Middle frontal gyrus (tissue), 1 donor: Measurements from ENCODE around the gene UBA1.

Source experiments
- DNase-seq: peaks from one replicate; pipeline ENCODE4 v3.0.0-alpha.2; 2015; ENCODE audit warnings: low spot score; ENCODE audit errors: extremely low spot score

UBA1 gene

GRCh38 chrX:47193475-47194193, at the start of gene UBA1:
UBA1 (plus strand) TSS chrX:47193829; CDS start chrX:47198803, 4,974 bp downstream.
- DNase-seq, result peak; percentile 79

GRCh38 chrX:47143894-47144625, 49.6 kb upstream of the UBA1 start:
- no peak for DNase-seq

DNA sequence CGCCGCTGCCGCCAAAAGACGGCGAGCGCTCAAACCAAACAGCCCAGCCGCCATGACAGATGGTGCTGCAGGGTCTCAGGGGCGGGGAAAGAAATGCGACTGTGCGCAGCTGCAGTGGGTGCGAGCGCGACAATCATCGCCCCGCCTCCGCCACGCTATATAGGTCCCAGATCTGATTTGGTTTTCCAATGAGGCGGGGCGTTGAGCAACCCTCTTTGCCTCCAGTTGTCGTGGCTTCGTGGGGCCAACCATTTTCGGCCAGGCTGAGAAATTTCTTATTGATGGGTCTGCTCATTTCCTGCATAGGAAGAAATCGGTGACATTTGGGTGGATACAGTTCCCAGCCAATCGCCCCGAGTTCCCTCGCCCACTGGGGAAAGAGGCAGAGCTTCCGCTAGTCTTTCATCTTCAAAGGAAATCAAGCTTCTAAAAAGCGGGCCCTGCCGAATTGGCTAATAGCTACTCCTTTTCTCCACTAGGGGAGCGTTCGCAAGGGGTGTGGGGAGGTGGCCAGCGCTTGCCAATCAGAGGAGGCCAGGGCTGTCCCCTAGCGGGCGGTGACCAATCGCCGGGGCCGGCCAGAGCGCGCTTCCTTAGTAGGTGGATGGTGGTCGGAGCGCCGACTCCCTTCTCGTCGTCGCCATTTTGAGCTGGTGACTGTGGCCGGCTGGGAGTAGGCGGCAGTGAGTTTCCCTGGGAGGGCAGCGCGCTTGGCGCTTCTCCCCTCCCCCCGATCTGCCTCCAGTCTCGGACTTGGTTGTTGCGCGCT, 48.8 kb upstream of the UBA1 start, which contains the start of the genes NDUFB11 and RBM10:
Gene NDUFB11 (minus strand): TSS at position 77 of the 769 bp plus-strand sequence. CDS start 23 bp downstream, at position 54.
Gene RBM10 (plus strand): TSS at position 596 of the 769 bp plus-strand sequence. CDS start 2,261 bp downstream, outside the sequence.
- DNase-seq, result peak; percentile 86

- no peak for DNase-seq
Observed at GRCh38 chrX:47145395-47146120, 48.1 kb upstream of the UBA1 start.

DNA sequence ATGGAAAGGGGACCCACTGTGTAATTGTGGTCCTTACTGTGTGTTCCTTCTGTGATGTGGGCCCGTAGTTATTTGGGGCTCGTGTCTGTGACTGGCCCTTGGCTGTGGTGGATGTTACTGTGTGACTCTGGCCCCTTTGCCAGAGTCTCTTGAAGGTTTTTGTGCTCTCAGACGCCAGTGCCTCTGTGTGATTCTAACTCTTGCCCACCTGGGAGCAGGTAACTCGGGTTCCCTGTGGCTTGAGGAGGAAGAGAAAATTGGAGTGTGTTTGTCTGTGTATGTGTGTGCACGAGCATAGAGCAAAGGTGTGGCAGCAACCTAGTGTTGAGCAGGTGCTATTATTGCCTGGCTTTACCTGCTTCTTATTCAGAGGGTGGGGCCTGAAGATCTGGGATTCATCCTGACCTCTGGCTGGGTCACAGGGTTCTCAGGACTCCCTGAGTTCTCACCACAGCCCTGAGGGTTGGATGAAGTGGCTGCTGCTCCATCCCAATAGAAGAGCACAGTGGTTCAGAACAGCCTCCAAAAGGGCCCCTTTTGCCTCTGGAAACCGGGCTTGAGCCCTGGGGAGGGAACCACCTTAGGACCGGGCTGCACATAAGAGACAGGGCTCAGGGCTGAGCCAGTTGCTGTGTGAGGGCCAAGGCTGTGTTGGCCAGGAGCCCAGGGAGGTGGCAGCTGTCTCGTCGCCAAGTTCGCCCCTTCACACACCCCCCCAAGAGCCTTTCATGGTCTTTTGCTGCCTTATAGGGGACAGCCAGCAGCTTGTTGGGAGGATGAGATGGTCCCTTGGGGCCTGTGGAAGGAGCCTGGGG, 47.3 kb upstream of the UBA1 start:
- no peak for DNase-seq

DNA sequence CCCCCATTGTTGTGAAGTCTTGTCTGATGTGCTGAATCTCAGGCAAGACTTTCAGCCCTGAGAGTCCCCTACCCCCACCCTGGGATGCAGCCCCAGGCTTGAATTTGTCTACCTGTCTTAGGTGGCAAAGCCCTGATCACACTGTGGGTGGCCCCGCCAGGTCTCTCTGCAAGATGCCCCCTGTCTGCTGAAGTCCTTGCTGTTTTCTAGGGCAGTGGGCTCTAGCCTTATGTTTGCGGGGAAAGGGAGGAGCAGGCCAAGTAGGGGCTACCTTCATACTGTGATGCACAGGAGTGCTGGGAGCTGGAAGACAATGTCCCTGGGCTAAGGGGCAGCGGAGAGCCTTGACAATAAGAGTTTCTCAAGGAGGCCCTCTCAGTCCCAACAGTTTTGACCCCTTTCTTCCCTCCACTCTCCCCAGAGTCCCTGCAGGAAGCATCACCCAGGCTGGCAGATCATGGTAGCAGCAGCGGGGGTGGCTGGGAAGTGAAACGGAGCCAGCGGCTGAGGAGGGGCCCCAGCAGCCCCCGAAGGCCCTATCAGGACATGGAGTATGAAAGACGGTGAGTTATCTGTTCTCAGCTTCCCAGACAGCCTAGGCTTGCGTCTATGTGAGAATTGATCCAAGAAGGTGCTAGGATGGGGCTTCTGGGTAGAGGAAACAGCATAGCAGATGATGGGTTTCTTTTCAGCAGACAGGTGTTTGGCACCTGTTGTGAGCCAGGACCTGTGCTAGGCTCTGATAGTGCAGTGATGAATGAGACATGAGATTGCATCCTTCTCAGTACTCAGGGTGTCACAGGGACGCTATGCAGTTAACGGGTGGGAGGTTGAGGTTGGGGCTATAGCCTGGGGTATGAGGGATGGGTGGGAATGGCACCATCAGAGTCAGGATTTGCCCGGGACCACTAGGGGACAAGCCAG, 46.4 kb upstream of the UBA1 start:
- no peak for DNase-seq

DNA sequence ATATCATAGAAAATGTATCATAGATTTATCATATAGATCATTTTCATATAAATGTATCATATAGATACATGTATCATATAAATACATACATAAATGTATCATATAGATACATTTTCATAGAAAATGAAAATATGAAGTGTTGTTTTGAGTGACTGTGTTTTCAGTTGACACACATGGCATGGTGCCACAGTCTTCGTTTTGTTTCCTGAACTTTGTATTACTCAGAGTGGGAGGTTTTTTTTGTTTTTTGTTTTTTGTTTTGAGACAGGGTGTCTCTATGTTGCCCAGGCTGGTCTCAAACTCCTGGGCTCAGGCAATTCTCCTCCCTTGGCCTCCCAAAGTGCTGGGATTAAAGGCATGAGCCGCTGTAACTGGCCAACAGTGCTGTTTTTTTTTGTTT, 44.7 kb upstream of the UBA1 start:
- DNase-seq, result no peak

GRCh38 chrX:47151435-47151834, 42.2 kb upstream of the UBA1 start:
- DNase-seq, result no peak

DNA sequence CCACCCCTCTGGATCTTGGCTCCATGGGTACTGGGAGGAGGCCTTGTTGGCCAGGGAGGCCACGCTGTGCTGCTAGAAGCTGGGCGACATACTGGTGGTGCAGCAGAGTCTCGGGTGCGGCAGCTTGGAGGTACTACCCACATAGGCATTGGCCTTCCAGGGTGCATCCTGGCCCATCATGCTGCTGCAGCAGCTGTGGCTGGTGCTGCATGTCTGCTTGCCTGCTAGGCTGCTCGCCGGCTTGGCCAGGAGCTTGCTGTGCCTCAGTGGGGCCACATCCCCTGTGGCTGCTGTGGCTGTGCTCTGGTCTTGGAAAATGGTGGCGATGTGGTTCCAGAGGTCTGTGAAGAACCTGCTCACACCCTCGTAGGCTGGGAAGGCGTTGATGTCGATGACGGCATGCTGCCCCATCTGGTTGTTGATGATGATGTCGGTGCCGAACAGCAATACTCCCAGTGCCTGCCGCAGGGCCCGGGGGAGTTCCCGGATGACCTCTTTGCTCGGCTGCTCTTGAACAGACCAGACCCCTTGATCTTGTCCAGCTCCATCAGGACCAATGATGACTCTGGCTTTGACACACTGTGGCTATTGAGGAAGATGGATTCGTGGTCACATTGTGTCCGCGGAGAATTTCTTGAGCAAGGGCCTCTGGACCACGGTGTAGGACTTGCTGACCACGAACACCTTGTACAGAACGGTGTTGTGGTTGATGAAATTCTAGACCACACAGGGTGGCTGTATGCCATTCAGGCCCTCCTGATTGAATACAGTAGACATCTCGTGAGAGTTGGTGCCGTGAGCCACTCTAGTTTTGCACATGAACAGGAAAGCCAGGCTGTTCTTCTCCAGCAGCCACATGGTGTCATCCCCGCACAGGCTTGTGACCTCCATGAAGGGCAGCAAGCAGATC, 36.8 kb upstream of the UBA1 start:
- no peak for DNase-seq

DNA sequence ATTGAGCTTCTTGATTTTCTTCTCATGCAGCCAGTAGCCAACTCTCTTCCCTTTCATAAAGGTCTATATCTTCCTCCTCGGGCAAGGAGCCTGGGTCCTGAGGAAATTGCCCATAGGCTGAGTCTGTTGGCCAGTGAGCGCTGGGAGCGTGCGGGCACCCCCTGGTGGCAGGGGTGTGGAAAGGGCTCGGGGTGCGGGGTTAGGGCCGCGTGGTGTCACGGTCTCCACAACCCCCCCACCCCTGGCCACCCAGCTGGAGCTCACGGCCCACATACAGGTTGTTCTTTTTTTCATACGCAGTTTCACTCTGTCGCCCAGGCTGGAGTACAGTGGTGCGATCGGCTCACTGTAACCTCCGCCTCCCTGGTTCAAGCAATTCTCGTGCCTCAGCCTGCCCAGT, 35.5 kb upstream of the UBA1 start:
- DNase-seq, result no peak

GRCh38 chrX:47158781-47159180, 34.8 kb upstream of the UBA1 start:
- DNase-seq, result no peak

DNA sequence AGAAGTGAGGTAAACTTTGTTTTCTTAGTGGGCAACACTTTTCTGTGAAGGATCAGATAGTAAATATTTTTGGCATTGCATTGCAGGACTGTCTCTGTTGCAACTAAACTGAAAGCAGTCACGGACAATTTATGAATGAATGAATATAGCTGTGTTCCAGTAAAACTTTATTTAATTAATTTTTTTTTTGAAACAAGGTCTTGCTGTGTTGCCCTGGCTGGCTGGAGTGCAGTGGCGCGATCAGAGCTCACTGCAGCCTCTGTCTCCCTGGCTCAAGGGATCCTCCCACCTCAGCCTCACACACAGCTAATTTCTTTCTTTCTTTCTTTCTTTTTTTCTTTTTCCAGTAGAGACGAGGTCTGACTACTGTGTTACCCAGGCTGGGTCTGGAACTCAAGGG, 32.8 kb upstream of the UBA1 start:
- no peak for DNase-seq

- DNase-seq, result no peak
Observed at GRCh38 chrX:47162927-47163583, 30.6 kb upstream of the UBA1 start.

DNA sequence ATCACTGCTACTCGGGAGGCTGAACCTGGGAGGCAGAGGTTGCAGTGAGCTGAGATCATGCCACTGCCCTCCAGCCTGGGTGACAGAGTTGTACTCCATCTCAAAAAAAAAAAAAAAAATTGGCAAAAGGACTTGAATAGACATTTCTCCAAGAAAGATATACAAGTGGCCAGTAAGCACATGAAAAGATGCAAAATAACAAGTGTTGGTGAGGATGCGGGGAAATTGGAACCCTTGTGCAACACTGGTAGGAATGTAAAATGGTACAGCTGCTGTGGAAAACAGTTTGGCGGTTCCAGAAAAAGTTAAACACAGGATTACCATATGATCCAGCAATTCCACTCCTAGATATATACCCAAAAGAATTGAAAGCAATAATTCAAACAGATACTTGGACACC, 29.2 kb upstream of the UBA1 start:
- no peak for DNase-seq

GRCh38 chrX:47166126-47166525, 27.5 kb upstream of the UBA1 start:
- DNase-seq, result no peak

DNA sequence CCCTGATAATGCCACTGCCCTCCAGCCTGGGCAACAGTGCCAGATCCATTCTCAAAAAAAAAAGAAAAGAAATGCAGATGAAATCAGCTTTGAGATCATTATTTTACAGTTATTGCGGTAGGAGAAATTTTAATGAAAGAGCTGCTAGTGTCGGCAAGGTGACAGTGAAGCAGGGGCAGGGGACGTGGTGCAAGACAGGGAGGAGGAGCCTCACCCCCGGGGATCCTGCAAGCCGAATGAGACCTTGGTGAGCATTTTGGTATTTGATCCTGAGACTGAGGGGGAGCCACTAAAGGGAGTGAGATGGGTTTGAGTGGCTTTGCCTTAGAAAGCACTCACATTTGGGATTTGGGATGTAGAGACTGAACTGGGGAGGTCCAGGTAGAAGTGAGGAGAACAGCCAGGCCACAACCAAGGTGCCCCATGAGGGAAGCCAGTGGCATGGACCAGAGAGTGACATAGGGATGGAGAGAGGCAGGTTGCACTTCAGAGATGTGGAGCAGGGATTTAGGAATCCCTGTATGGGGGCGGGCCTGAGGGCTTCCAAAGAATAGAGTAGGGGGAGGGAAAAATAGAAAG, 25.0 kb upstream of the UBA1 start:
- DNase-seq, result no peak

DNA sequence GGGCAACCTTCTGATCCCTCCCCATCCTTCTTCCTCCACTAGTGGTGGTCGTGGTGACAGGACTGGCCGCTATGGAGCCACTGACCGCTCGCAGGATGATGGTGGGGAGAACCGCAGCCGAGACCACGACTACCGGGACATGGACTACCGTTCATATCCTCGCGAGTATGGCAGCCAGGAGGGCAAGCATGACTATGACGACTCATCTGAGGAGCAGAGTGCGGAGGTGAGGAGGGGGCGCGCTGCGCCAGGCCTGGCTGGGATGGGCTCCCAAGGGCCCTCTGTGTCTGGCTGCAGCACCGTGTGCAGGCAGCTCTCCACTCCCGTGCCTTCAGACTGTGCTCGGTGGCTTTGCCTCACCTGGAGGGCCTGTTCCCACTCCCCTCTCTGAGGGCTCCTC, 24.4 kb upstream of the UBA1 start:
- DNase-seq, result no peak
